ENCODE measurements around the gene NUMB. TPM values are rescaled to one million over a fixed set of nuclear protein-coding genes. Genes with fewer than 3 reads are reported as not detected.

Gene NUMB
- total RNA-seq, 1 experiment from 2014 or later: 46.5 TPM

DNA sequence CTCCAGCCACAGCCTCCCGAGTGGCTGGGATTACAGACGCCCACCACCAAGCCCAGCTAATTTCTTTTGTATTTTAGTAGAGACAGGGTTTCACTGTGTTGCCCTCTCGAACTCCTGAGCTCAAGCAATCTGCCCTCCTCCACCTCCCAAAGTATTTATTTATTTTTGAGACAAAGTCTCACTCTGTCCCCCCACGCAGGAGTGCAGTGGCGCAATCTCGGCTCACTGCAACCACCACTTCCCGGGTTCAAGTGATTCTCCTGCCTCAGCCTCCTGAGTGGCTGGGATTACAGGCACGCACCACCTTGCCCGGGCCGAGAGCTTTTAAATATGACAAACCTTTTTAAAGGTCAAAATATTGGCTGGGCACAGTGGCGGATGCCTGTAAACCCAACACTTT lies 14.6 kb downstream of the NUMB start:
- no peaks in the 10 kb centered on the region for H3K23me2 ChIP-seq (ENCODE audit: insufficient read length, low read depth, low read length, poor library complexity, severe bottlenecking)
- no peaks in the 10 kb centered on the region for H3K36me3 Mint-ChIP-seq (ENCODE audit: insufficient read depth in 1 of 3, low read depth in 3 of 3)

More for the DNA sequence above, 14.6 kb downstream of the NUMB start:
- no peak overlapping the region for H3K56ac ChIP-seq (ENCODE audit: insufficient read length, low read depth, low read length)
- no peak overlapping the region for H3K4me2 ChIP-seq (ENCODE audit: insufficient read depth, insufficient read length, low read length)
- no peak overlapping the region for H2BK15ac ChIP-seq (ENCODE audit: low read depth, low read length)
- DNase-seq: no peak
- no peak overlapping the region for H3K14ac ChIP-seq (ENCODE audit: insufficient read depth, low read length)
- no peak overlapping the region for H3K27ac ChIP-seq (ENCODE audit: insufficient read length, low read depth, low read length)
- no peak overlapping the region for H2AK5ac ChIP-seq (ENCODE audit: insufficient read length, low read length)
- no peak overlapping the region for H2BK120ac ChIP-seq (ENCODE audit: low read depth, low read length, poor library complexity, severe bottlenecking)
- H3K18ac ChIP-seq (ENCODE audit: insufficient read length, low read depth, low read length): no peak overlapping the region
- no peak overlapping the region for H3T11ph ChIP-seq (ENCODE audit: low read length)
- no peak overlapping the region for H3K4ac ChIP-seq (ENCODE audit: low read depth, low read length)
- no peak overlapping the region for H3K4me3 Mint-ChIP-seq
- no peak overlapping the region for H2BK5ac ChIP-seq (ENCODE audit: insufficient read length, low read length)
- H2BK20ac ChIP-seq (ENCODE audit: low read depth, low read length, poor library complexity, severe bottlenecking): no peak overlapping the region
- no peak overlapping the region for H2BK12ac ChIP-seq (ENCODE audit: insufficient read length, low read depth, low read length)
- H3K27me3 ChIP-seq (ENCODE audit: insufficient read depth, low read length): no peaks in the 10 kb centered on the region
- TF ChIP-seq CTCF (conservative IDR thresholded peaks at IDR 0.05): no peak
- H3K4me1 Mint-ChIP-seq: 0 out of 4 replicates have a peak, but pooled peaks cover 0 to 3% of the 10 kb centered on the region in 2 experiments
- no peak overlapping the region for H4K91ac ChIP-seq (ENCODE audit: insufficient read length, low read depth, low read length)
- no CpG with 5 or more reads among the region's 11 CpGs for WGBS (ENCODE audit: extremely low coverage, insufficient read length, low lambda C conversion rate)
- H2AFZ ChIP-seq (ENCODE audit: low read length): no peak overlapping the region
- H4K5ac ChIP-seq (ENCODE audit: insufficient read length, low read depth, low read length): no peak overlapping the region
- no peaks in the 10 kb centered on the region for H3K9me3 ChIP-seq (ENCODE audit: control insufficient read depth, low read depth, low read length)
- peaks cover 3% of the 10 kb centered on the region for H3K79me1 ChIP-seq (ENCODE audit: insufficient read depth, low read depth, low read length, poor library complexity, severe bottlenecking)
- peaks cover 4% of the 10 kb centered on the region; the same call in 1 of the 2 replicates for H3K79me2 ChIP-seq (ENCODE audit: insufficient read depth, low read length)
- H3K27ac Mint-ChIP-seq: 0 out of 7 replicates have a peak overlapping the region, but pooled peaks of 1 of the 3 experiments have one; percentile 36
- no peaks in the 10 kb centered on the region for H3K4me1 ChIP-seq (ENCODE audit: insufficient read depth, low read length)
- no peaks in the 10 kb centered on the region for H4K20me1 ChIP-seq (ENCODE audit: control insufficient read depth, insufficient read depth, insufficient read length)
- no peaks in the 10 kb centered on the region for H3K9me3 Mint-ChIP-seq
- H3K23ac ChIP-seq (ENCODE audit: insufficient read length, low read depth, low read length): no peak overlapping the region
- H3K9ac ChIP-seq (ENCODE audit: extremely low read depth, insufficient read length, low read length): no peak overlapping the region
- no peak overlapping the region for H4K8ac ChIP-seq (replicated peaks; ENCODE audit: insufficient read length, low read depth, low read length)
- H3K27me3 Mint-ChIP-seq (ENCODE audit: low read depth): no peaks in the 10 kb centered on the region
